Right ventricle myocardium inferior (tissue), 1 donor: ENCODE data around the gene IFITM10. TPM values are rescaled to one million over a fixed set of nuclear protein-coding genes. Genes with fewer than 3 reads are reported as not detected.

Experiments
- ATAC-seq: fragments of 200-7000 bp; cut with Tn5 transposase; one replicate; pipeline ENCODE4 v1.9.1; 2020; ENCODE audit warnings: mild to moderate bottlenecking, moderate library complexity
- DNase-seq: peaks from one replicate; pipeline ENCODE4 v3.0.0; 2021; ENCODE audit errors: missing footprints
- intact Hi-C: fragments of 100-400 bp; cut with DNase I; formaldehyde crosslinking; loops from one replicate; pipeline ENCODE4 v1.11.0; 2022
- total RNA-seq: library from RNA; stranded (reverse); fragmentation: NEBNext Ultra II Directional; extraction: Animal tissue kit (Norgen Biotek cat#: 25700); gene quantifications from one replicate; pipeline ENCODE4 v1.2.1, GENCODE V29; 2021
- donor health status: DM: no; HTN: yes; CAD: no; lungs with severe emphysema.

IFITM10 gene
- total RNA-seq, 1 donor from 2014 or later: 0.92 TPM

DNA sequence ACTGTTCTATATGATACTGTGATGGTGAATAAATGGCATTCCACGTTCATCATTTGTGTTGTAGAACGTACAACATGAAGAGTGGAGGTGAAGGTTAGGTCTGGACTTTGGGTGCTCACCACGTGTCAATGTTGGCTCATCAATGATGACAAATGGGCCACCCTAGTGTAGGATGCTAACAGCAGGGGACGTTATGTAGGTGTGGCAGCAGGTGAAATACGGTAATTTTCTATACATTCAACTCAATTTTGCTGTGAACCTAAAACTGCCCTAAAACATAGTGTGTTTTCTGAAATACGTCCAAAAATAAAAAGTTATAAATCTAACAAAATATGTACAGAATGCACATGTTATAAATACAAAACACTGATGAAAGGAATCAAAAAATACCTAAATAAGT is 47.2 kb downstream of the IFITM10 start:
- no peak for ATAC-seq
- DNase-seq: no peak
- intact Hi-C loops: no loop called here

DNA sequence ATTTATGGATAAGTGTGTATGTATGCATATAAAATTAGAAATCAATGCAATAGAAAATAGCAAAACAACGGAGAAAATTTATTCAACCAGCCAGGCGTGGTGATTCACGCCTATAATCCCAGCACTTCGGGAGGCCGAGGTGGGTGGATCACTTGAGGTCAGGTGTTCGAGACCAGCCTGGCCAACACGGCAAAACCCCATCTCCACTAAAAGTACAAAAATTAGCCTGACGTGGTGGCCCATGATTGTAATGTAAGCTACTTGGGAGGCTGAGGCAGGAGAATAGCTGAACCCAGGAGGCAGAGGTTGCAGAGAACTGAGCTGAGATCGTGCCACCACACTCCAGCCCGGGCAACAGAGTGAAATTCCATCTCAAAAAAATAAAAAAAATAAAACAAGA is 47.9 kb downstream of the IFITM10 start:
- intact Hi-C loops: no loop called here
- no peak for ATAC-seq

GRCh38 chr11:1701091-1701807 is 49.1 kb downstream of the IFITM10 start:
- intact Hi-C loops: no loop called here
- ATAC-seq (no peak), DNase-seq (no peak)

More for the DNA sequence above, 47.9 kb downstream of the IFITM10 start:
- DNase-seq: no peak

GRCh38 chr11:1699771-1700170 is 50.6 kb downstream of the IFITM10 start:
- intact Hi-C loops: no loop called here
- ATAC-seq: no peak
- DNase-seq: no peak

- DNase-seq: no peak
- intact Hi-C loops: no loop called here
- ATAC-seq: no peak
Observed at GRCh38 chr11:1696608-1697570, 53.5 kb downstream of the IFITM10 start, which contains the start of gene KRTAP5-6. Gene KRTAP5-6, plus strand, starts transcription at chr11:1697195. Its CDS starts 51 bp downstream, at chr11:1697246.

DNA sequence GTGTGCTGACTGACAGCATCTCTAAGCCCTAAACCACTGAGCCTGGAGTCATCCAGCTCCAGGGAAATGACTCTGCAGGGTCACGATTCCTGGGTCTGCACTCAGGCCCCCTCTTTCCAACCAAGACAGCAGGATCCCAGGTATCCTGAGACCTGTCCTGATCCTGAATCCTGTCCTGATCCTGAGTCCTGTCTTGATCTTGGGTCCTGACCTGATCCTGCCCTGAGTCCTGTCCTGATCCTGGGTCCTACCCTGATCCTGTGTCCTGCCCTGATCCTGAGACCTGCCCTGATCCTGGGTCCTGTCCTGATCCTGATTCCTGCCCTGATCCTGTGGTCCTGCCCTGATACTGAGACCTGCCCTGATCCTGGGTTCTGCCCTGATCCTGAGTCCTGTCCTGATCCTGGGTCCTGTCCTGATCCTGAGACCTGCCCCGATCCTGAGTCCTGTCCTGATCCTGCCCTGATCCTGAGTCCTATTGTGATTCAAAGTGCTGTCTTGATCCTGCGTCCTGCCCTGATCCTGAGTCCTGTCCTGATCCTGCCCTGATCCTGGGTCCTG is 54.8 kb downstream of the IFITM10 start:
- DNase-seq (no peak), ATAC-seq (no peak)
- intact Hi-C loops: no loop called here

GRCh38 chr11:1694846-1695547 is 55.4 kb downstream of the IFITM10 start:
- ATAC-seq (no peak), DNase-seq (no peak)
- intact Hi-C loops: loop anchor here (5.0 kb wide), 2 partner anchors 43 to 222 kb away; partner anchors contain the start of gene TNNT3

DNA sequence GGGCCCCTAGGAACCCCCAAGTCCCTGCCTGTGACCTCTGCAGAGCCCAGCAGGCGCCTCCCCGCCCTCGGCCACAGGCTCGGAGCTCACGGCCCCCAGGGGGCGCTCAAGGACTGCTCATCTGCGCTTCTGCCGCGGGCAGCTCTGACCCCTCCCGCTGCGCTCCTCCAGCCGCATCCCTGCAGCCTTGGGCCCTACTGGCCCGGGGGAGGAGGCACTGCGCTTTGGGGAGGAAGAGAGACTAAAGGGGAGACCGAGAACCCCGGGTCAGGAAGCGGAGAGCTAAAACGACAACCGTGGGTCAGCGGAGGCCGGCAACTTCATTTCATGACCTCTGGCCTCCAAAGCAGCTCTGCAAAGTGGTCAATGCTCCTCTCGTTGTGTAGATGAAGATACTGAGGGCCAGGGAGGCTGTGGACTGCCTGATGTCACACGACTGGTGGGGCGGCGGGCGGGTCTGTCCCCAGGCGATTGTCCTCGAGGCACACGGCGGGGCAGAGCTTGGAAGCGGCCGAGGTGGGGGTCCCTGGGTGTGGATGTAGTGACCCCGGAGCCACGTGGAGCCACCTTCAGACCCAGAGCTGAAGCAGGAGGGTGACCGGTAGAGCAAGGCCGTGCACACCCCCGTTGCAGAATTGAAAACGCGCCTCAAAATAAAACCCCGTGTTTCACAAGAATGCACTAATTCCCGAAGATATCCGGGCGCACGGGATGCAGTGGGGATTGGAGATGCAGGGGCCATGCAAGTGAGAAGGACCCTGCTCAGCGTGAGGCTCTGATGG is 56.1 kb downstream of the IFITM10 start:
- intact Hi-C loops: loop anchor here (5.0 kb wide), 2 partner anchors 42 to 223 kb away; partner anchors contain the start of gene TNNT3
- peak; percentile 94 for DNase-seq

DNA sequence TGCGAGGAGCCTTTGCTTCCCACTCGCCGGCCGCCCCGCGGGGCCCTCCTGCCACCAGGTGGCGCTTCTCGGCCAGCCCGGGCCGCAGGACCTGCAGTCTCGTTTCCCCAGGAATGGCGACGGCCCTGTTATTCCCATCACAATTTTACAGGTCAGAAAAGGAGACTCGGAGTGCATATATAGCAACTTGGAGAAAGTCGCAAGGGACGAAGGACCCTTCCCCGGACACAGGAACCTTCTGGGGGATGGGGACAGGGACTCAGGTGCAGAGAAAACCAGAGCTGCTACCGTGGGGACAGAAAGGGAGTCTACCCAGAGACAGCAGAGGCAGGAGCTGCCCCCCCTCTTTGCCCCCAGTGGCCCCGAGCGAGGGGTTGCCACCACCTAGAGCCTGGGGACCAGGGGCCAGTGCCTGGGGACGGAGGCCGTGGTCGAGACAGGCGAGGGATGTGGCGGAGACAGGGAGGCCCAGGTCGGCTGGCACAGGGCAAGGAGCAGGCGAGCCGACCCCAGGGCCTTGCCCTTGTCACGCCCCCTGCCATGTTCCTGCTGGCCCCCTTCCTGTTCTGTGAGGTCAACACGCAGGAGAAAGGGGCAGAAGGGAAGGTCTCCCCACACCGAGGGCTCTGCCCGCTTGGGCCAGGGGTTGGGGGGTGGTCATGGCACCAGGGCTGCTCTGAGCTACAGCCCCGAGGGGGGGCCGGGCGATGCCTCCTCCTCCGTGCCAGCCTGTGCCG is 56.9 kb downstream of the IFITM10 start:
- intact Hi-C loops: loop anchor here (1.0 to 5.0 kb wide), 4 partner anchors 41 to 463 kb away; partner anchors contain the start of gene TNNT3
- peak; percentile 89 for DNase-seq
- peak; percentile 82 for ATAC-seq

More for the DNA sequence above, 56.1 kb downstream of the IFITM10 start:
- peak; percentile 96 for ATAC-seq

- intact Hi-C loops: loop anchor here (1.0 to 5.0 kb wide), 4 partner anchors 41 to 464 kb away; partner anchors contain the start of gene TNNT3
- DNase-seq: no peak
- no peak for ATAC-seq
Observed at GRCh38 chr11:1692708-1693326, 57.6 kb downstream of the IFITM10 start.

DNA sequence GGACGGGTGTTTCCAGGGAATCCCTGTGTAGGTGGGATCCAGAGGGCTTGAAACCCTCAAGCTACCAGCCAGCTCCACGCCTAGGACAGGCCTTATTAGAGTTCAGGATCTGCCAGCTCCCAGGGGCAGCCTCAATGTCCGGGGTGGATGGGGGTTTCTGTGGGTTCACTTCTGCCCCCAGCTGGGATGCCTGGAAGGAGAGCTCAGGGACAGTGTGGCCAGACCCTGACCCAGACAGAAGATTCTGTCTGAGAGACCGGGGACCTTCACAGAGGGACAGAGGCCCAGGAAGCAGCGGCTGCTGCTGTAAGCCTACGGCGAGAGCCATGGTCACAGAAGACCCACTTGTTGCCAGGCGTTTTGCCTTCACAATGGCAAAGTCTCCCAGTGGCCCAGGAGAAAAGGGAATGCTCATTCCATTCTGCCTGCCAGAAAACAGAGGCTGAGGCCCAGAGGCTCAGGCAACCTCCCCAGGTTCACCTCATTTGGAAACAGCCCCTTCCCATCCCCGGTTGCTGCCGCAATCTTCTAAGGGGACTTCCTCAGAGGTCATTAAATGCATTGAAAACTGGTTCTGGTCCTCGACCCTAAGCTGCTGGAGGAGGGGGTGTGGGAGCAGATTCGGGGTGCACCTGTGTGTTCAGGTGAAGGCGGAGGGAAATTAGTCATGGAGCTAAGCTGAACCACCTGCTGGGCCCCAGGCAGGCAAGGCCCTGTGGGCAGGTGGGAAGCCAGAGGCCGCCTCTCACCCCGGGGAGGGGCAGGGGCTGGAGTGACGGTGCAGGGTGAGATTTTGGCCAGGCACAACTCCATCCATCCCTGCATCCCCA is 58.3 kb downstream of the IFITM10 start:
- DNase-seq (no peak), ATAC-seq (no peak)
- intact Hi-C loops: loop anchor here (2.0 to 5.0 kb wide), 3 partner anchors 40 to 465 kb away; partner anchors contain the start of gene TNNT3

DNA sequence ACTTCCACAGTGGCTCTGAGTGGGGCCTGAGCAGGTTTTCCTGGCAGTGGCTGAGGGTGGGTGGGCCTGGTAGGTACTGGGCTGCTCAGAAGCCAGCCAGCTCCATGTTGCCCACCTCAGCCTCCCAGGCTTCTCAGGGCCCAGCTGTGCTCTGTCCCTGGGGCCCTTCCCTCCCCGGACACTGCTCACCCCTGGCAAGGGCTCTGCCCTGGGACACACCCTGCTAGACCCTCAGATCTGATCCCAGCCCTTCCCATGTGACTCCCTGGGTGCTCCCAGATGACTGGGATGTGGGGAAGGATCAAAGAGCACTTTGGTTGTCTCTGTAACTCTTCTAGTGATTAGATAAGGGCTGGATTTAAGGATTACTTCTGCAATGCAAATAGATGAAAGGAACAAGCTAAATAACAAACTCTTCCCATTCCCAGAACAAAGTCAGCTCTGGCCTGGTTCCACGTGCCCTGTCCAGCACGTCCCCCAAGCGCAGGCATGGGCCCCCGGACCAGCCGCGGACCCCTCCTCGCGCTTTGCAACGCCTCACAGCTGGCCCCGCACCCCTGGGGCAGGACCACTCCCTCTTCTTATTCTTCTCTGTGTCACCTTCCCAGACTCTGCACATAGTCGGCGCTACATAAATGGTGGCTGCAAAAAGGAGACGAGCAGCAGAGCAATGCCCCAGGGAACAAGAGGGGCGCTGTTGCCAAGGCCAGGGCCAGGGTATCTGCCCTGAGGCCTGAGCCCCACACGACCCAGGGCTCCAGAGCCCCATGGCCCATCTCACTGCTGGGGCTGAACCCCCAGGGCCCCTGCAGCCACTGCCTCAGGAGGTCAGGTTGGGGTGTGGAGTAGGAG is 59.1 kb downstream of the IFITM10 start:
- no peak for ATAC-seq
- intact Hi-C loops: loop anchor here (5.0 kb wide), 2 partner anchors 39 to 226 kb away; partner anchors contain the start of gene TNNT3
- DNase-seq: no peak

- intact Hi-C loops: loop anchor here (5.0 kb wide), 2 partner anchors 38 to 227 kb away; partner anchors contain the start of gene TNNT3
- no peak for ATAC-seq
Observed at GRCh38 chr11:1690167-1691025, 60.0 kb downstream of the IFITM10 start.

More at GRCh38 chr11:1690167-1691025, 60.0 kb downstream of the IFITM10 start:
- DNase-seq: no peak
